NCI-H526 treated with DMSO at 0.1 percent for 48 hours (cell line): Measurements from ENCODE around the gene ATP5PO.

ENCODE experiments used
- DNase-seq: peaks from one replicate; lab custom pipeline; 2025; lab: John Stamatoyannopoulos, UW

Gene ATP5PO, protein sequence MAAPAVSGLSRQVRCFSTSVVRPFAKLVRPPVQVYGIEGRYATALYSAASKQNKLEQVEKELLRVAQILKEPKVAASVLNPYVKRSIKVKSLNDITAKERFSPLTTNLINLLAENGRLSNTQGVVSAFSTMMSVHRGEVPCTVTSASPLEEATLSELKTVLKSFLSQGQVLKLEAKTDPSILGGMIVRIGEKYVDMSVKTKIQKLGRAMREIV

DNA sequence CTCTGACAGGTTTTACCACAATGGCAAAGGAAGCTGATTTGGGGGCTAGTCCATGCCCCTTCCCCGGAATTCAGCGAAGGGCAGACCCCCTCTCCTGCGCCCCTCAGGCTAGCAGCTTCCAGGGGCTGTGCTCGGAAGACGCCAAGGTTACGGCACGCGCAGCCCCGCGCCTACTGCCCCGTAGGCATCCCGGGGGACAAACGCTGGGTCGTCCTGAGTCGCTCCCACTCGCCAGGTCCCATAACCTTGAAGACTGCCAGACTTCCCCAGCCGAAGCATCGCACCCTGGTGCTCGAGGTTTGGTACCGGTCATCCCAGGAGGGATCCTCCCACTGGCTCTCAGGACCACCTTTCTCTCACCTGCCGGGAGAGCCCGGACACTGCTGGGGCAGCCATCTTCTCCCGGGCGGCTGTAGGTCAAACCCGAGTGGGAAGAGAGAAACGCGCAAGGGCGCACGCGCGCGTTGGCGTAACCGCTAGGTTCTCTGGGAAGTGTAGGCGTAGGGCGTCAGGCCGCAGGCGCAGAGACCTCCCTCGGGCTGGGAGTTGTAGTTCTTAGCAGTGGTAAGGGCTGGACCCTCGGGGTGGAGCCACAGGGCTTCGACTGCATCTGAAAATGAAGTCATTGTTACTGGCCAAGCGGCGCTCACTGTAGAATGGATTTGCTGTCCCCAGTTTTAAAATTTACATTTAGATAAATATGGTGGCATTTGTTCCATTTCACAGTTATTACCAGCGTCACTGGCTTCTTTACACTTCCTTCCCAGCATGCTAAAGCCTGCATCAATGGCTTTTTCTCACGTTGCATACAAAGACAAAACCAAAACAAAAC, at the start of gene ATP5PO:
Gene ATP5PO, minus strand, starts transcription at position 437 of the 832 bp plus-strand sequence. Its CDS starts 41 bp downstream, at position 396.
- DNase-seq, result peak; percentile 96

DNA sequence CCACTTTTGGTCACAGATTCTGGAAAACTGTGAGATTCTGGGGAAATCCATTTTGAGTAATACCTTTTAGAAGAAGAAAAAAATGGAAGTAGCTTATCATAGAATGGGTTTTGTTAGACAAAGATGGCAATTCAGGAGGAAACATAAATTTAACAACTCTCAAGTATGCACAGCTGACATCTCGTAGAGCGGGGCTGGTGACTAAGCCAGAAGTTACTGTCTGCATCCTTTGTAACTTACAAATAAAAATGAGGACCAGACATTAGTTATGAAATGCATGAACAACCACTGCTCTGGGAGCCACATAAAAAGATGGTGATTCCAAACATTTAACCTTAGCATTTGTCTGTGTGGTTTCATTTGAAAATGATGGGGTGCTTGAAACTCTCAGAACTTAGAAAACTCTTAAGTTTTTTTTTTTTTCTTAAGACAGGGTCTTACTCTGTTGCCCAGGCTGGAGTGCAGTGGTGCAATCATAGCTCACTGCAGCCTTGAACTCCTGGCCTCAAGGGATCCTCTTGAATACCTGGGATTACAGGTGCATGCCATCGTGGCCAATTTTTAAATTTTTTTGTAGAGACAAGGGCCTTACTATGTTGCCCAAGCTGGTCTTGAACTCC, 49.2 kb upstream of the ATP5PO start:
- DNase-seq, result no peak

DNA sequence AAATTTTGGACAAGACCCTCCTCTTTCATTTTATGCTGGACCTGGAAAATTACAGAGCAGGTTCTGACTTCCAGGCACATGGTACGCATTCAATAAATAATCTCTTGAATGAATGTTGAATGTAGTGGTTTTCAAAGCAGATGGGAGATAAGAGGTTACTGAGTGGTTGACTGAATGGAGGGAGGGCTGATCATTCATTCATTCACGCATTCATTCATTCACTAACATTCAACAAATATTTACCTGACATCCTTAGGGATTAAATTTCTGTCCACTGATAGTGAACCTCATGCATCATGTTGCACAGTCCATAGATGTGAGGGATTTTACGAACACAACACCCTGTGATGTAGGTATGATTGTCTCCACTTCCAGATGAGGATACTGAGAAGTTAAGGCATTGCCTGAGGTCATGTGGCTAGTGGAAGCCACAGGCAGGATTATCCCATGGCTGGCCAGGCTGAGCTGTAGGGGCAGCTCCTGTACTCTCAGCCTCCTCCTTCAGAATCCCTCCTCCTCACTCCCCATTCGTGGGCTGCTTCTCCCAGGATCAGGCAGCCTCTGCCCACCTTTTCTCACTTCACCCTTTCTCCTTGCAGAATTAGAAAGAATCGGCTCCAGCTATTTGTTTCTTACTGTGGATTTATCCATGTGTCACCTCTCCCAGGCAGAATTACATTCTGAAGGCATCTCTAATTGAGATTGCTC, 48.4 kb upstream of the ATP5PO start:
- no peak for DNase-seq

DNA sequence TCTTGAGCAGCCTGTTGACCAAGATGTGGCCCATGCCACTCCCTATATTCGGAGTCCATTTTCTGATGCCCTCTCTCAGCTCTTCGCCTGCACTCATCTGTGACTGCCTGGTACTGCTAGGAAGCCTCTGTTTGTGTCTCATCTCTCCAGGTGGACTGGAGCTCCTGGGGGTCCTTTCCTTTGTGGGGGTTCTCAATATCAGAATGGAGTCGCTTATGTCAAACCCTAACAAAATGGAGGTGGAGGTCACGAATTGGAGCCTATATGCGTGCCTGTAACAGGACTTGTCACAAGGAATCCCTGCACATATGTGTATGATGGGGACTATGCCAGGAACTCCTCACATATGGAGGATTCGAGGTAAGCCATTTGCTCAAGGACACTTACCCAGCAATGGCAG, 46.7 kb upstream of the ATP5PO start:
- DNase-seq, result no peak

DNA sequence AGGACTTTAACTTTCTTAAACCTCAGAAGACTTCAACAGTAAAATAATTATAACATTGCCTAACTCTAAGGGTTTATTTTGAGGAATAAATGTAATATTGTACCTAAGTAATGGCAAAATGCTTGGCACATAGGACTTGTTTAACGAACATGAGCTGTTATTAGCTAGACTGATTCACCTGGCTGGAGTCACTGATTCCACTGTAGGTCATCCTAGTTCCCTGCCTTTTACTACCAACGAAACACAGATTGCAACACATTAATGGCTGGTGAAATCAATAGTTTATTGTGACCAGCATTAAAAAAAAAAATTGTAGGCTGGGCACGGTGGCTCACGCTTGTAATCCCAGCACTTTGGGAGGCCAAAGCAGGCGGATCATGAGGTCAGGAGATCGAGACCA, 45.5 kb upstream of the ATP5PO start:
- DNase-seq, result no peak

DNA sequence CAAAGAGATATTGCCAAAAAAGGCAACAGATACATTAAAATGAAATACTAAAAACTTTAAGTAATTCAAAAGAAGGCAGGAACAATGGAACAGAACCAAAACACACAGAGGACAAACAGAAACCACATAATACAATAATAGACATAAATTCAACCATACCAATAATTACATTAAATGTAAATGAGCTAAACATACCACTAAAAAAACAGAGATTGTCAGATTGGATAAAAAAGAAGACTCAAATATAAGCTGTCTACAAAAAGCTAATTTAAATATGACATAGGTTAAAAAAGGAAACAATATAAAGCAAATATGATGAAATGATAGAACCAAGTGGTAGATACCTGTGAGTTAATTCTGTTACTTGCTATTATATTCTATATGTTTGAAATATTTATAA, 44.1 kb upstream of the ATP5PO start:
- no peak for DNase-seq

DNA sequence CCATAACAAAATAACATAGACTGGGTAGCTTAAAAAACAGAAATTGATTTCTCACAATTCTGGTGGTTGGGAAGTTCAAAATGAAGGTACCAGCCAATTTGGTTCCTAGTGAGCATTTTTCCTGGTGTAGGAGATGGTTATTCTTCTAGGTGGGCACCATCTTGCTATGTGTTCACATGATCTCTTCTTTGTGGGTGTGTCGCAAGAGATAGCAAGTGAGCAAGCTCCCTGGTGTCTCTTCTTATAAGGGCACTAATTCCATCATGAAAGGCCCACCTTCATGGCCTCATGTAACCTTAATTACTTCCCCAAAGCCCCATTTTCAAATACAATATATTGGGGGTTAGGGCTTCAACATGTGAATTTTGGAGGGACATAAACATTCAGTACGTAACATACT, 38.8 kb upstream of the ATP5PO start:
- no peak for DNase-seq

DNA sequence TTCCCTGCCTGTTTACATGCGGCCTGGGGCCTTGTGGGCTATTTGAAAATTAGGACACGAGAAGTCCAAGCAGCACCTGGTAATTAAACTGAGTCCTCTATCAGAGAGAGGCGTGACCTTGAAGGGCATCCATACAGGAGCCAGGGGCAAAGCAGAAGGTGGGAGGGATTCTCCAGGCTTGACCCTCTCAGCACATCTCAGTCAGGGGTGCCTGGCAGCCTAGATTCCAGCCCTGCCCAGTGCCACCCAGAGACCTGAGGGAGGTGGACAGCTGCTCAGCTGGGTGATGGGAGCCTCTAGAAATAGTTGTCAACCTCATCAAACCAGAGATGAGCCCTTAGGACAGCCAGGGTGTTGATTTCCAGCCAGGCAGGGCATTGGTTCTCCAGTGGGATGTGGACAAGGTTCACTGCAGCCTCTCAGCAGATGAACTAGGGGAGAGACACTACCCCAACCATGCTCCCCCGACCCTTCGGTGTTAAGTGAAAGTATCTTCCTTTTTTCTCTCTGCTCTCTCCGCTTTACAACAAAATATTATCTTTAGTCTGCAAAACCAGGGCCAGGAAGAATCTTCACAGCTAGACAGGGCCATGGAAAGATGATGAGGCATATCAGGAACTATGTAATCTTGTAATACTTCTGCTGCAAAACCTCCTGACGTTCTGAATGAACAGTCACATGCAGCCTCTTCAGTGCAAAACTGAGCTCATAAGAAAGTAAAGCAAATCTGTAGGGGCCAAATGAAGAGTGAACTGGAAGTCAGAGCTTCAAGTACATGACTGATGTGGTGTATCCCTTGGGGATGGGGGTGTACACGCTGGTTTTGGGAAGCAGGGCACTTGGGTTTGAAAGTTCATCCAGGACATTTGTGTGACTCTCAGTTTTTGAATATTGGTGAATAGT, 35.9 kb upstream of the ATP5PO start:
- DNase-seq, result no peak

DNA sequence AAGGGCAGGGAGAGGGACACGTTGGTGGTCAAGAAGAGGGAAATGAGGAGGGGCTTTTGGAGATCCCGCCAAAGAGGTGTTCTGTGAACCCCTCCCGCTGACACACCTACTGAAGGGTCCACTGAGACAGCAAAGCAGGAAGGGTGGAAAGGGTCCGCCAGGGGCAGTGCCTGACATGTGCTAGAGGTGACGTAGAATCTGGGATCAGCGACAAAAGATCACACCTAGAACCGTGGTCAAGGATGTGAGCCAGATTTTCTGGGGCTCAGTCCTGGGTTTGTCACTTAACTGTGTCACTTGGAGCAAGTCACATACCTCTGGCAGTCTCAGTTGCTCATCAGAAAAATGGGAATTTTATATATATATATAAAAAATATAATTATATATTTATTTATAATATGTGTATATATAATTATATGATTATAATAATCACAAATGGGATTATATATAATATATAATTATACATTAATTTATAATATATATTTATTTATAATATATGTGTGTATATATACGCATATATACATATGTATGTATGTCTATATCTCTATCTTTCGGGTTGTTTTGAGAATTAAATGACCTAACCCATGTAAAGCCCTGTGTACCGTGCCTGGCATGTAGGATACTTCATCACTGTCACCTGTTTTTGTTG, 35.0 kb upstream of the ATP5PO start:
- DNase-seq, result no peak

DNA sequence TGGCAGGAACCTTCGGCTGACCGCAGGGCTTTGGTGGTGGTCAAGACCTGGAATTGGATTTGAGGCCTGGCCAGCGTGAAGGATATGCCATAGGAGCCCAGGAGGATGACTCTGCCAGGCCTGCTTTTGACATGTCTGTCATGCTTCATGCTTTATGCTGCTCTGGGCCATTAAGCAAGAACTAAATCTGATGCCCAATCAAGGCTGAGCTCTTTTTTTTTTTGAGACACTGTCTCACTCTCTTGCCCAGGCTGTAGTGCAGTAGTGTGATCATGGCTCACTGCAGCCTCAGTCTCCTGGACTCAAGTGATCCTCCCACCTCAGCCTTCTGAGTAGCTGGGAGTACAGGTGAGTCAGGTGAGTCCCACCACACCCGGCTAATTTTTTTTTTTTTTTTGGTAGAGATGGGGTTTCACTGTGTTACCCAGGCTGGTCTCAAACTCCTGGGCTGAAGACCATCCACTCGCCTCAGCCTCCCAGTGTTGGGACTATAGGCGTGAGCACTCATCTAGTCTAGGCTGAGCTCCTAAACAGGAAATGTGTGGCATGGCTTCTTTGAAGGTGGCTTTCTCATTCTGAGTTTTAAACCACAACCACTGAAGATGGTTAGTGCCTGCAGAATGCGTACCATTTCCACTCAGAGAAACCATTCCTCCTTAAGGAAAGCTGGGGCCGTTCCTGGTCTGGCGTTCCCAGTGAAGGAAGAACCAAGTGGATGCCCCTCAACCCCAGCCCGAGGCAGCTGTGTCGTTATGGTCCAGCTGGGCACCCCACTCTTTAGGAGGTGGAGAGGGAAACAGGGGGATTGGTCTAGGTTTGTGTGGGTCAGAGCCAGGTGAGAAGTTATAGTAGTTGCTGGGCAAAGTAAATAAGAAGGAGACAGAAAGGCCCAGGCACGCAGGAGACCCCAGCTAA, 34.2 kb upstream of the ATP5PO start:
- DNase-seq, result no peak

DNA sequence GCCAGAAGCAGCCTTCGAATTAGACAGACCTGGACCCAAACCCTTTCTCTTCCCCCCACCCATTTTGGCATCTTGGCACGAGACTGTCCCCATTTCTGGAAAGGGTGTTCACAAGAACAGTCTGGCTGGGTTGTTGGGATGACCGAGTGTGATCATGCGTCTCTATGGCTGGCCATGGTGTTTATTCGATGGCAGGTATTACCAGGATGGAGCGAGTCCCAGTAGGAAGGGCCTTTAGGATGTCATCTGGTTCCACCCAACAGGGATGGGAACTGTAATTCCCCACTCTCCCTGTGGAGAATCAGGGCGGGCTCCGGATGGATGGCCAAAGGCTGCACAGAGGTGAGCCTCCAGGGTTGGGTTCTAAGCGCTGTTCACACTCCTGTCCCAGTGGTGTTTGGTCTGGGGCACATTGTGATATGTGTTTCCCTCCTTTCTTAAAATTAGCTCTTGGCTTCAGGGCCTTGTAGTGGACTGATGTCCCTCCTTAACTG, 33.4 kb upstream of the ATP5PO start:
- DNase-seq, result no peak

DNA sequence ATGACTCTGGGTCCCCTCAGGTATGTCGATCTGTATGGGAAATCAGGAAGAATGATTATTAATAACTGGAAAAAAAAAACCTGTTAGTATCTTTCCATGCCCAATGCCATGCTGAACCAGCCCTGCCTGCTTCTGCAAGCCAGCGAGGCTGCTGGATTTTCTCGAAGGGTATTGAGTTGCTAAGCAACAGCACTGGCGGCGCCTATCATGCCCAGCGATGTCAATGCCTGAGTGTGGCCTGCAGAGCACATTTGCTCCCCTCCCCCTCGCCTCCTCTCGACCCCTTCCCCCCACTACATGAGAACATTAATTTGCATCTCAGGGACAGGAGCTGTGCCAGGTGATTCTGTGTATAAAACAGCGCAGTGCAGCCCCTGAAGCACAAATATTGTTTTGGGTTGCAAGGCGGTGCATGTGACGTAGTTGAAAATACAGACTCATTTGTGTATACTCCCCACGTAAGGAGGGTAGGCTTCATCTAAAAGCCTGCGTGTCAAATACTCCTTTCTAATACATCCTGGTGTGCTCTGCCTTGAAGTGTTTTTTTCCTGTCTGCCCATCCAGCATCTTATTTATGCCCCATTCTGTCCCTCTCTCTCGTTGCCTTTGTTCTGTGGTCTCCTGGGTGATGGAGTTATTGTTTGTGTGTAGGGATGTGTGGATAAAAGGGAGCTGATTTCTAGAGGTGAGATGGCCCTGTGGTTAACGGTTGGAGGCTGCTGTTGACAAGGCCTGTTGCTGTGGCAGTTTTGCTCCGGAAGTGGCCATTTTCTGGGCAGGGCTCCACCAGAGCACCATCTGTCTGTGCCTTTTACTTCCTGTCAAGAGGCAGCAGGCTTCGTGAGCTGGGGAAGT, 32.7 kb upstream of the ATP5PO start:
- peak; percentile 88 for DNase-seq

DNA sequence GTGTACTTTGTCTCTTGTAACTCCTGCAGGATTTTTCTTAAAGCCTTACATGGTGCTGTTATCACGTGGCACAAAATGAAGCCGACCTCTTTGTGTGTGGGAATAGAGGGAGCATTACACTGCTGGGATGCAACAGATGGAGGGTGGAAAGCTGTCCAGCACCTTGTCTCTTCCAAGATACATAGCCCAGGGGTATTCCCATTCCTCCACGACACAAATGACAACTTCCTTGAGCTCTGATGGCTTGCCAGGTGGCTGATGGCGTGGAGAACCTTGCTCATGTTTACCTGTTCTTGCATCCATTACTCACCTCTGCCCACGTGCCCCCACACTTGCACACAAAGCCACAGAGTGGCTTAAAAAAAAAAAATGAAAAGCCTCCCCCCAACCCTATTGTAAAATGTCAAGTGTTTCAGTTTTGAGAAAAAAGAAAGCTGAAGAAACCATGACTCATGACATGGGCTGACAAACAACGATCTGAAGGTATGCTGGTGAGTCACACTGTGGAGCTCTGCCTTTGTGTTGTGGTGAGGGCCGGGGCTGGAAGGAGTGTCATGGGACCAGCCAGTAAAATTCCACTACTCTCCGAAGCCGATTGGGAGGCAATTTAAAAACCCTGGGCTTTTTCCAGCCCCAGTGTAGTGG, 32.0 kb upstream of the ATP5PO start:
- no peak for DNase-seq

DNA sequence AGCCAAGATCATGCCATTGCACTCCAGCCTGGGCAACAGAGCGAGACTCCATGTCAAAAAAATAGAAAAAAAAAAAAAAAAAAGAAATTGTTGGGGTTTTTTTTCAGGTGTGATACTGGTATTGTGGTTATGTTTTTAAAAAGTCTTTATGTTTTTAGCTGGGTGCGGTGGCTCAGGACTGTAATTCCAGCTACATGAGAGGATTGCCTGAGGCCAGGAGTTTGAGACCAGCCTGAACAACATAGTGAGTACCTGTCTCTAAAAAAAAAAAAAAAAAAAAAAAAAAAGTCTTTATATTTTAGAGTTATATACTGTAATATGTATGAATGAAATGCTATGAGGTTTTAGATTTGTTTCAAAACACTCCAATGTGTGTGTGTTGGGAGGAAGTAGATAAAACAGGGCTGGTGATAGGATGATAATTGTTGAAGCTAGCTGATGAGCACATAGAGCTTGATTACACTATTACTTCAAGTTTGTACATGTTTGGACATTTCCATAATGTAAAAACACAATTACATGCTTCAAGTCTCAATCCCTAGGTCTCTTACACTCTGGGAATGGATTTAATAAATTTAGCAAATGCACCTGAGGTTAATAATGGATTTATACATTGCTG, 30.2 kb upstream of the ATP5PO start:
- DNase-seq, result peak; percentile 89

DNA sequence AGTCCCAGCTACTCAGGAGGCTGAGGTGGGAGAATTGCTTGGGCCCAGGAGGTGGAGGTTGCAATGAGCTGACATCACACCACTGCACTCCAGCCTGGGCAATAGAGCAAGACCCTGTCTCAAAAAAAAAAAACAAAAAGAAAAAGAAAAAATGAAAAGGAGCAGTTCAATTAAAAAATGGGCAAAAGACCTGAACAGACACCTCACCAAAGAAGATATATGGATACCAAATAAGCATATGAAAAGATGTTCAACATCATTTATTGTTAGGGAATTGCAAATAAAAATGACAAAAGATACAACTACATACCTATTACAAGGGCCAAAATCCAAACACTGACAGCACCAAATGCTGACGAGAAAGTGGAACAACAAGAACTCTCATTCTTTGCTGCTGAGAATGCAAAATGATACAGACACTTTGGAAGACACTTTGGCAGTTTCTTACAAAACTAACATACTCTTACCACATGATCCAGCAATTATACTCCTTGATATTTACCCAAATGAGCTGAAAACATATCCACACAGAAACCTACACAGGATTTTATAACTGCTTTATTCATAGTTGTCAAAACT, 28.7 kb upstream of the ATP5PO start:
- DNase-seq, result no peak

DNA sequence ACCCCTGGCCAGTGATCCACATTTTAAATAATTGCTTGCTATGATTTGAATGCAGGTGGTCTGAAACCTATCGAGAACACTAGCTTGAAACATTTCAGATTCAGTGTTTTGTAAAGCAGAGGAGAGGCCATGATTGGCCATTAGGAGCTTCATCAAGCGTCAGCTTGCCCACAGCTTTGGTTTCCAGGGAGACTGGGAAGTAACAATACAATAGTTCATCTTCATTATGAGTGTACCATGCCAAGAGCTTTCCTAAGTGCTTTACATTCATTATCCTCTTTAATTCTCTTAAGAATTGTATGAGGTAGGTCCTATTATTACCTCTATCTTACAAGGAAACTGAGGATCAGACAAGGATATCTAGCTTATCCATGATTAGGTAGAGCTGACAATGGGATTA, 27.7 kb upstream of the ATP5PO start:
- peak; percentile 20 for DNase-seq

DNA sequence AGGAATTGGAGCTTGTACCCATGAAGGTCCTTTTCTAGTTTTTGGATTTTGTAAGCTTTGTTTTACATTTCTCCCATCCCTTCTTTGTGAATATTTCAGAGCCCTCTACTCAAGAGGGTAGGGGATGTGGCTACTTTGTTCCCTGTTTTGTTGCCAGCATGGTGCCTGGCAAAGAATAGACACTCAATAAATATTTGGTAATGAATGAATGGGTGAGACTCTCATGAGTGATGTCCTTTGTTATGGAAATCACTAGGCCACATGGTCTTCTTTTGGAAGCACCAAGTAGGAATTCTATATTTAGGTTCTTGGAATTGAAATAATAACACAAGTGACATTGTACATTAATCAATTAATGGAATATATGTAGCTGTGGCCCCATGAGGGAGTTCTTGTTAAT, 26.8 kb upstream of the ATP5PO start:
- no peak for DNase-seq

DNA sequence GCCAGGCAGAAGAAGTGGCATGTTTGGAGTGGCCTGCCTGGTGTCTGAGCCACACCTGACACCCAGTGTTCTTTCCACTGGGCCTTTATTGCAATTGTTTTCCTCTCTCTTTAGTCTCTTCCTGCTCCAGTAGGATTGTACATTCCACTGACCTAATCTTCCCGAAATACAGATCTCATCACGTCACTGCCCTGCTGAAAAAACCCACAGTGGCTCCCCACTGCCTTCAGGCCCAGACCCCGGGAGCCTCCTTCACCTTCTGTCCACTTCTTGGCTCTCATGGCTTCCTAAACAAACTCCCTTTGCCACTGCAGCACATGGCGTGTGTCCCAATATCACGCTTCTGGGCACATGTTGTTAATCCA, 25.3 kb upstream of the ATP5PO start:
- no peak for DNase-seq
